GM12874 (cell line): Measurements from ENCODE around the gene CLEC16A.

Source experiments
- CTCF ChIP-seq: IDR thresholded peaks from 2 replicates; pipeline ENCODE4 v1.5.1; 2011; ENCODE audit warnings: low read depth, mild to moderate bottlenecking, control low read depth, low read length, moderate library complexity; ENCODE audit not compliant: insufficient read depth

The CLEC16A gene

GRCh38 chr16:11211977-11212797 is 267.8 kb downstream of the CLEC16A start:
- no peak for TF ChIP-seq CTCF

GRCh38 chr16:11212798-11213196 is 268.4 kb downstream of the CLEC16A start:
- TF ChIP-seq CTCF, result no peak

- no peak for TF ChIP-seq CTCF
Observed at GRCh38 chr16:11213373-11213772, 269.0 kb downstream of the CLEC16A start.

GRCh38 chr16:11213799-11214198 is 269.4 kb downstream of the CLEC16A start:
- TF ChIP-seq CTCF, result no peak

- TF ChIP-seq CTCF, result no peak
Observed at GRCh38 chr16:11215935-11216556, 271.7 kb downstream of the CLEC16A start.

GRCh38 chr16:11217651-11218603 is 273.6 kb downstream of the CLEC16A start:
- no peak for TF ChIP-seq CTCF

- peak; percentile 52; the same call in 1 of the 2 replicates for TF ChIP-seq CTCF
Observed at GRCh38 chr16:11218604-11218962, 274.2 kb downstream of the CLEC16A start.
